ENCODE results near the gene APOH. TPM values are rescaled to one million over a fixed set of nuclear protein-coding genes. Genes with fewer than 3 reads are reported as not detected.

Gene APOH
- total RNA-seq, 1 donor from 2014 or later: not detected

GRCh38 chr17:66264696-66265095 lies 35.5 kb upstream of the APOH start:
- no peak overlapping the region for H3K4me3 ChIP-seq
- Mint-ChIP-seq H3K27ac (no peak overlapping the region), H3K9me3 (peaks cover 12% of the 10 kb centered on the region), H3K36me3 (peaks cover 2% of the 10 kb centered on the region), H3K4me1 (peaks cover 18% of the 10 kb centered on the region), H3K27me3 (ENCODE audit: insufficient read depth, low read depth) (peaks cover 11% of the 10 kb centered on the region), H3K4me3 (no peak overlapping the region)
- H3K79me2 ChIP-seq (ENCODE audit: low read depth): no peaks in the 10 kb centered on the region
- no peaks in the 10 kb centered on the region for H3K9me3 ChIP-seq (ENCODE audit: low read depth)
- H3K36me3 ChIP-seq: no peaks in the 10 kb centered on the region
- no peaks in the 10 kb centered on the region for H3K27me3 ChIP-seq
- no peak overlapping the region for H2AFZ ChIP-seq (replicated peaks)
- H3K27ac ChIP-seq: no peak overlapping the region
- peaks cover 11% of the 10 kb centered on the region for H3K4me1 ChIP-seq
- H3K4me2 ChIP-seq: no peak overlapping the region
- no peaks in the 10 kb centered on the region for H4K20me1 ChIP-seq (ENCODE audit: low read depth)
- no peak for TF ChIP-seq EZH2phosphoT487 (IDR thresholded peaks at IDR 0.05)
- TF ChIP-seq EZH2 (IDR thresholded peaks at IDR 0.05): no peak
- TF ChIP-seq, protein P1, sequence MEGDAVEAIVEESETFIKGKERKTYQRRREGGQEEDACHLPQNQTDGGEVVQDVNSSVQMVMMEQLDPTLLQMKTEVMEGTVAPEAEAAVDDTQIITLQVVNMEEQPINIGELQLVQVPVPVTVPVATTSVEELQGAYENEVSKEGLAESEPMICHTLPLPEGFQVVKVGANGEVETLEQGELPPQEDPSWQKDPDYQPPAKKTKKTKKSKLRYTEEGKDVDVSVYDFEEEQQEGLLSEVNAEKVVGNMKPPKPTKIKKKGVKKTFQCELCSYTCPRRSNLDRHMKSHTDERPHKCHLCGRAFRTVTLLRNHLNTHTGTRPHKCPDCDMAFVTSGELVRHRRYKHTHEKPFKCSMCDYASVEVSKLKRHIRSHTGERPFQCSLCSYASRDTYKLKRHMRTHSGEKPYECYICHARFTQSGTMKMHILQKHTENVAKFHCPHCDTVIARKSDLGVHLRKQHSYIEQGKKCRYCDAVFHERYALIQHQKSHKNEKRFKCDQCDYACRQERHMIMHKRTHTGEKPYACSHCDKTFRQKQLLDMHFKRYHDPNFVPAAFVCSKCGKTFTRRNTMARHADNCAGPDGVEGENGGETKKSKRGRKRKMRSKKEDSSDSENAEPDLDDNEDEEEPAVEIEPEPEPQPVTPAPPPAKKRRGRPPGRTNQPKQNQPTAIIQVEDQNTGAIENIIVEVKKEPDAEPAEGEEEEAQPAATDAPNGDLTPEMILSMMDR (IDR thresholded peaks at IDR 0.05): no peak
- no peak for DNase-seq (ENCODE audit: low spot score)
- peaks cover 10% of the 10 kb centered on the region for H3F3A ChIP-seq (ENCODE audit: low read depth)
- no peak overlapping the region for H3K9ac ChIP-seq

DNA sequence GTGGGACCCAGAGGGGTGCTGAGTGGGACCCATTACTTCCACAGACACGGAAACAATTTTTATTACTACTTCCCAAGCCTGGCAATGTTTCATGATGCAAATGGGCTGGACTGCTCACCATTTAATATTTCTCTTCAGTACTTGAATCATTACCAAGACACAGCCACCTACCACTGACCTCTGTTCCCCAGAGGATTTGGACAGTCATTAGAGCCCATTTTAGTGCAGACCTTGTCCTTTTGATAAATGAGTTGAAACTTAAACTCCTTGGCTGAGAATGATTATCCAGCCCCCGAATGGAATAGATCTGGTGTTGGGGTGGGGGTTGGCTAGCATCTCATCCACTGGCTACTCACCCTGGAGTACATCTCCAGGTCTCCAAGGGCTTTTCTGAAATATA lies 33.6 kb upstream of the APOH start:
- Histone ChIP-seq H2AFZ (replicated peaks) (no peak overlapping the region), H3K4me1 (peaks cover 11% of the 10 kb centered on the region), H3K36me3 (no peaks in the 10 kb centered on the region), H4K20me1 (ENCODE audit: low read depth) (no peaks in the 10 kb centered on the region), H3K9me3 (ENCODE audit: low read depth) (no peaks in the 10 kb centered on the region), H3K9ac (no peak overlapping the region), H3K27me3 (no peaks in the 10 kb centered on the region), H3K27ac (no peak overlapping the region), H3K4me2 (no peak overlapping the region), H3F3A (ENCODE audit: low read depth) (peaks cover 10% of the 10 kb centered on the region), H3K4me3 (no peak overlapping the region), H3K79me2 (ENCODE audit: low read depth) (no peaks in the 10 kb centered on the region)
- H3K27ac Mint-ChIP-seq: no peak overlapping the region
- H3K4me3 Mint-ChIP-seq: no peak overlapping the region
- no peak for DNase-seq (ENCODE audit: low spot score)
- peaks cover 9% of the 10 kb centered on the region for H3K27me3 Mint-ChIP-seq (ENCODE audit: insufficient read depth, low read depth)
- peaks cover 15% of the 10 kb centered on the region for H3K4me1 Mint-ChIP-seq
- no peaks in the 10 kb centered on the region for H3K36me3 Mint-ChIP-seq
- H3K9me3 Mint-ChIP-seq: peaks cover 9% of the 10 kb centered on the region
- TF ChIP-seq EZH2 (IDR thresholded peaks at IDR 0.05): no peak
- TF ChIP-seq EZH2phosphoT487 (IDR thresholded peaks at IDR 0.05): no peak
- TF ChIP-seq, protein P1 (IDR thresholded peaks at IDR 0.05): no peak

DNA sequence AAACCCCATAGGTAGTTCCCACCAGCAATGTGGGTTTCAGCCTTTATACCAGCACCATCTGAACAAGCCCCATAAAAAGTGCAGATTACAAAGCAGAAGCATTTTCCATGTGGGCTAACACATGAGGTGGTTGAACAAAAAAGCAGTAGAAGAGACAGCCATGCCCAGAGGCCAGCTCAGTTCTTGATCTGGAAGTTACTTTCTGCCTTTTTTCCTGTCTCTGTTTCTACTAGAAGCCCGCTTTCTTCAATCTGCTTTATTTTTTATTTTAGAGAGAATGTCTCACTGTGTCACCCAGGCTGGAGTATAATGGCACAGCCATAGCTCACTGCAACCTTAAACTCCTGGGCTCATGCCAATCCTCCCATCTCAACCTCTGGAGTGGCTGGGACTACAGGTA lies 31.5 kb upstream of the APOH start:
- Histone ChIP-seq H2AFZ (replicated peaks) (no peak overlapping the region), H3F3A (ENCODE audit: low read depth) (peaks cover 10% of the 10 kb centered on the region), H3K9ac (no peak overlapping the region), H3K9me3 (ENCODE audit: low read depth) (no peaks in the 10 kb centered on the region), H3K79me2 (ENCODE audit: low read depth) (no peaks in the 10 kb centered on the region), H3K27me3 (no peaks in the 10 kb centered on the region), H3K4me3 (no peak overlapping the region), H3K4me1 (peaks cover 11% of the 10 kb centered on the region), H3K36me3 (no peaks in the 10 kb centered on the region), H4K20me1 (ENCODE audit: low read depth) (no peaks in the 10 kb centered on the region), H3K4me2 (peak overlapping the region; percentile 46), H3K27ac (no peak overlapping the region)
- H3K9me3 Mint-ChIP-seq: peaks cover 9% of the 10 kb centered on the region
- H3K27ac Mint-ChIP-seq: no peak overlapping the region
- DNase-seq (ENCODE audit: low spot score): no peak
- no peak overlapping the region for H3K4me3 Mint-ChIP-seq
- peaks cover 16% of the 10 kb centered on the region for H3K4me1 Mint-ChIP-seq
- TF ChIP-seq EZH2 (IDR thresholded peaks at IDR 0.05): no peak
- TF ChIP-seq, protein P1 (IDR thresholded peaks at IDR 0.05): no peak
- no peak for TF ChIP-seq EZH2phosphoT487 (IDR thresholded peaks at IDR 0.05)
- H3K27me3 Mint-ChIP-seq (ENCODE audit: insufficient read depth, low read depth): peaks cover 2% of the 10 kb centered on the region
- H3K36me3 Mint-ChIP-seq: no peaks in the 10 kb centered on the region
